Motor neuron (in vitro differentiated cells): ENCODE measurements around the gene SUSD2. TPM values are rescaled to one million over a fixed set of nuclear protein-coding genes. Genes with fewer than 3 reads are reported as not detected.
A peak's percentile ranks its signal among the peaks of the same experiment; 100 is the strongest.

Experiments used
- ATAC-seq, 8 experiments: fragments of 200-7000 bp; cut with Tn5 transposase; replicated peaks in 6 of 8; 2 replicates each; pipeline ENCODE4 v1.8.0; 2021; ENCODE audit warnings: mild to moderate bottlenecking in 8 of 8, moderate library complexity in 8 of 8
- H3K27ac ChIP-seq, 2 donors: fragments of 250-450 bp; sonication (Bioruptor Pico); 2 replicates each; pipeline ENCODE4 v1.9.0; 2021; ENCODE audit warnings: antibody characterized with exemption in 2 of 2, mild to moderate bottlenecking in 2 of 2, moderate library complexity in 1 of 2
- H3K4me1 ChIP-seq, 2 donors: fragments of 250-450 bp; sonication (Bioruptor Pico); replicated peaks in 1 of 2; 2 replicates each; pipeline ENCODE4 v1.6.1; 2021; ENCODE audit warnings: antibody characterized with exemption in 2 of 2, mild to moderate bottlenecking in 2 of 2, moderate library complexity in 1 of 2
- H3K4me3 ChIP-seq, 5 donors: fragments of 250-450 bp; sonication (Bioruptor Pico); 2 replicates each; pipeline ENCODE4 v1.9.0; 2021; ENCODE audit warnings: antibody characterized with exemption in 5 of 5, mild to moderate bottlenecking in 5 of 5, moderate library complexity in 4 of 5
- WGBS, 10 experiments: fragments of 450-650 bp; shearing (Covaris generic); methylation state at CpG; one replicate each; pipeline ENCODE4 v1.0.0; 2022; 5-methylcytosine and 5-hydroxymethylcytosine counted together
- in situ Hi-C, 9 experiments: fragments of 400-800 bp; cut with MboI; loops; one replicate each; pipeline ENCODE4 v1.15.0; 2021; ENCODE audit warnings: low sequenced_read_pairs in 9 of 9, low pct_unique_long_range_greater_than_20kb in 2 of 9; ENCODE audit not compliant: unreplicated experiment in 9 of 9
- total RNA-seq, 8 experiments: library from RNA; unstranded; fragments of 300-600 nt; gene quantifications; 2 replicates each; pipeline versions ENCODE4 v1.2.3 to v1.2.4, GENCODE V29; 2022

Gene SUSD2
- total RNA-seq, 8 experiments from 2014 or later: 0.22 to 7.6 (median 1.3) TPM

DNA sequence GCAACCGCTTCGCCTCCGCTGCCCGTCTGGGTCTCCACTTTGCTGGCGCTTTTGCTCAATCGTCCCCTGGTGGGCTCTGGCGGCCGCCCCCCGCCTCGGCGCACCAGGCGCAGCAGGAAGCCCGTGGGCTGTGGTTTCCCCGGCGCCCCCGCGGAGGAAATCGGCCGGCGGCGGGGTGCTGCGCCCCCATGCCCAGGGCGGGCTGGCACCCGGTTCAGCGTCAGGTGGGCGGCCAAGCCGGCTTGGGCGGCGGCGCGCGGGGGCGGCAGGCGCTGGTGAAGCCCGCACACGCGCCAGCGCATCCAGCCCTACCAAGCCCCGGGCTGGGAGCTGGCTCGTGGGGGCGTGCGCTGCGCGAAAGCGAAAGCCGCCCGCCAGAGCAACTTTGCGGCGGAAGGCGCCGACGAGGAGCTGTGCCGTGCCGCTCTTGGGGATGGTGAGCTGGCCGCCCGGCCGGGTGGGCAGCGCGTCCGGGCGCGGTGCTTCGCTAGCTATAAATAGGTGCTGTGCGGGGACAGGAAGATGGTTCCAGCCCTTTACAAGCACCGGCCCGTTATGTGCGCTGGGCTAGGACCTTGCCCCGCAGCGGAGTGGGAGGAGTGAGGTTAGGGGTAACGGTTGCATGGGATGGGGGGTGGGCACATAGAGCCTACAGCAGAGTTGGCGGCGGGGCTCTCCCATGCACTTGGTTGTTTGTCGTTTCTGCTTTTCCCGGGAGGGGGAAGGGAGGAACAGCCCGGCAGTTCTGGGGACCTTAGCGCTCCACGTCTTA, 25.0 kb upstream of the SUSD2 start:
- Histone ChIP-seq H3K4me3 (peak overlapping the region in 4 of 5 donors; percentile 8 to 25 (median 20)), H3K27ac (no peak overlapping the region), H3K4me1 (peaks cover 12 to 14% of the 10 kb centered on the region in 2 donors)
- peak; percentile 35 to 55 (median 46) for ATAC-seq
- in situ Hi-C loops: no loop called here
- WGBS, 10 experiments: 0 to 6% (median 0%) methylated on average over 3 to 13 of the region's 77 CpGs; no CpG with 5 or more reads in 7 of the 10 experiments

GRCh38 chr22:24156913-24157821, 24.1 kb upstream of the SUSD2 start:
- H3K27ac ChIP-seq: no peak overlapping the region

GRCh38 chr22:24157822-24158135, 23.5 kb upstream of the SUSD2 start:
- H3K4me3 ChIP-seq: no peak overlapping the region
- peaks cover 18 to 19% of the 10 kb centered on the region in 2 donors for H3K4me1 ChIP-seq
- no peak overlapping the region for H3K27ac ChIP-seq
- ATAC-seq: no peak
- in situ Hi-C loops: no loop called here
- WGBS, 10 experiments: 69 to 100% (median 90%) methylated on average over 2 of the region's 10 CpGs; no CpG with 5 or more reads in 7 of the 10 experiments

More at GRCh38 chr22:24156913-24157821, 24.1 kb upstream of the SUSD2 start:
- in situ Hi-C loops: no loop called here
- Histone ChIP-seq H3K4me1 (peaks cover 14 to 17% of the 10 kb centered on the region in 2 donors), H3K4me3 (peak overlapping the region in 2 of 5 donors; percentile 24 to 25)
- 0 to 88% (median 15%) methylated on average over 1 to 13 of the region's 23 CpGs; no CpG with 5 or more reads in 3 of the 10 experiments for WGBS, 10 experiments
- ATAC-seq: peak; percentile 74 to 85 (median 82)

GRCh38 chr22:24159650-24160049, 21.6 kb upstream of the SUSD2 start:
- in situ Hi-C loops: no loop called here
- no peak overlapping the region for H3K4me3 ChIP-seq
- ATAC-seq: no peak
- peaks cover 18 to 19% of the 10 kb centered on the region in 2 donors for H3K4me1 ChIP-seq
- no peak overlapping the region for H3K27ac ChIP-seq
- WGBS, 10 experiments: 46% methylated on average over 2 of the region's 2 CpGs; no CpG with 5 or more reads in 9 of the 10 experiments

- peaks cover 14 to 15% of the 10 kb centered on the region in 2 donors for H3K4me1 ChIP-seq
- in situ Hi-C loops: no loop called here
- ATAC-seq: no peak
- H3K27ac ChIP-seq: no peak overlapping the region
- H3K4me3 ChIP-seq: no peak overlapping the region
- WGBS, 10 experiments: 63 to 100% (median 90%) methylated on average over 1 to 3 of the region's 6 CpGs; no CpG with 5 or more reads in 6 of the 10 experiments
Measured at GRCh38 chr22:24160546-24160945, 20.7 kb upstream of the SUSD2 start.

DNA sequence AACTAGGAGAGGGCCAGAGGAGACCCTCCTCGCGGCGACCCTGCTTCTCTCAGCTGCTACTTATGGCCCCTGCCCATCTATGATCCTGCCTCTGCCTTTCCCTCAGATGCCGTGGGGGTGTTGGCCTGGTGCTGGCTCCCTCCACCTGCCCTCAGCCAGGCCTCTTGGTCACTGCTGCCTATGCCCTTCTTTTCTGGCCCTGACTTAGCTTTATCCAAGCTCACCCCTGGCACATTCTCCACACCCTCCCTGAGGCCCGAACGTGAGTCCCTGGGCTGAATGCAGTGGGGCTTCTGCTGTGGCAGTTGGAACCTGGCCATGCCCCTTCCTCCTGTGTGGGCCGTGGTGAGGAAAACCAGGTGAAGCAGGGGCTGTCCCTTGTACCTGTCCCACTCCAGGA, 19.8 kb upstream of the SUSD2 start:
- H3K4me3 ChIP-seq: no peak overlapping the region
- peaks cover 5 to 8% of the 10 kb centered on the region in 2 donors for H3K4me1 ChIP-seq
- H3K27ac ChIP-seq: no peak overlapping the region
- in situ Hi-C loops: no loop called here
- no peak for ATAC-seq
- WGBS, 10 experiments: 97% methylated on average over 6 of the region's 7 CpGs; no CpG with 5 or more reads in 9 of the 10 experiments

DNA sequence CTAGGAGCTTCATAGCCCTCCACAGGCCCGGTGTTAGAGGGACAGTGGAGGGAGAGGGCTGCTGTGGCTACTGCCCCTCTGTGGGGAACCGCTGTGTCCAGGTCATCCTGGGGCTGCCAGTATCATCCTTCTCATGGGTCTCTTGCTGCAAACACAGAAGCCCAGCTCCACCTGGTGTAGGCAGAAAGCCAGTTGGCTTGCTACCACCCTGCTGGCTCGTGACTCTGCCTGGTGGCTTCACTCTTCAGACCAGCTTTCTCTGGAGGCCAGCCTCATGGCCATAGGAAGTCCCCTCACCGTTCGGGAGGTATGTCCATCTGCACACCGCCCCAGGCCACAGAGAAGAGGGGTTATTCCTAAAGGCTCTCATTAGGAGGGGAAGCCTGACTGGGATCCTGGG, 19.4 kb upstream of the SUSD2 start:
- Histone ChIP-seq H3K27ac (no peak overlapping the region), H3K4me3 (no peak overlapping the region), H3K4me1 (peaks cover 3 to 8% of the 10 kb centered on the region in 2 donors)
- WGBS, 10 experiments: 40 to 100% (median 83%) methylated on average over 1 of the region's 6 CpGs; no CpG with 5 or more reads in 7 of the 10 experiments
- in situ Hi-C loops: no loop called here
- ATAC-seq: no peak

DNA sequence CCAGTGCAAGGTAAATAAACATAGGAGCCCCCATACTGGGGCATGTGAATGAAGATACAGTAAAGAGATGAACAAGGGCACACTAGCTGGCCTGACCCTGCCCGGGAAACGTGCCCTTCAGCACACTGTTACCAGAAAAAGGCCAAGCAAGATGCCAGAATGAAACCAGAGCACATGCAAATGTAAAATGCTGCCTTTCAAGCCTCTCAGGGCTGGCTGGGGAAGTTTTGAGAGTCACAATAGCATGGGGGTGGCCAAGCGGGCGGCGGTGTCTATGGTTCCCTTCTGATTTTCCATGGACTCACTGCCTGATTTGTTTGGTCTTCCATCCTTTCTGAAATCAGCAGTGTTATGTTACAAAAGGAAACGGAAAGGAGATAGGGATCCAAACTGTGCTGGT, 18.9 kb upstream of the SUSD2 start:
- Histone ChIP-seq H3K4me1 (peaks cover 3 to 6% of the 10 kb centered on the region in 2 donors), H3K4me3 (no peak overlapping the region), H3K27ac (no peak overlapping the region)
- in situ Hi-C loops: no loop called here
- peak; percentile 9 to 51 (median 29) for ATAC-seq
- WGBS, 10 experiments: 8 to 88% (median 68%) methylated on average over 1 to 5 of the region's 6 CpGs; no CpG with 5 or more reads in 5 of the 10 experiments

GRCh38 chr22:24164243-24164642, 17.0 kb upstream of the SUSD2 start:
- no peak for ATAC-seq
- 100% methylated on average over 1 of the region's 10 CpGs; no CpG with 5 or more reads in 8 of the 10 experiments for WGBS, 10 experiments
- H3K27ac ChIP-seq: no peak overlapping the region
- peaks cover 3 to 6% of the 10 kb centered on the region in 2 donors for H3K4me1 ChIP-seq
- no peak overlapping the region for H3K4me3 ChIP-seq
- in situ Hi-C loops: no loop called here

DNA sequence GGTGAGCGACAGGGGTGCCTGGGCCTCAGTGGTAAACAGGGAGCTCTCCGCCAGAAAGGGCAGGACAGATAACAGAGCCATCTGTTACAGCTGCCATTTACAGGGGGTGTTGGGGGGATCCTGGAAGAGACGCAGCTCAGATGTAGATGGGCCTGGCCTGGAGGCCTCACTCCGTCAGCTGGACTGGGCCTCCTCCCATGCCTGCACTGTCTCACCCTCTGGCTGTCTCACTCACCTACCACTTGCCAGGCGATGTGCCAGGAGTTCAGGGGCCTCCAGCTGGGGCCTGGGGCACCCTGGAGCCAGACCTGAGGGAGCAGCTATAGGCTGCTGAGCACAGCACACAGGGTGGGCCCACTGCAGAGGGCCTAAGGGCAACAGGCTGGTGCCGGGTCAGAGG, 16.3 kb upstream of the SUSD2 start:
- 67 to 100% (median 92%) methylated on average over 1 to 4 of the region's 6 CpGs; no CpG with 5 or more reads in 6 of the 10 experiments for WGBS, 10 experiments
- peak in 3 of 8 experiments; percentile 6 to 23 (median 22) for ATAC-seq
- in situ Hi-C loops: no loop called here
- Histone ChIP-seq H3K4me1 (peaks cover 3 to 6% of the 10 kb centered on the region in 2 donors), H3K27ac (no peak overlapping the region), H3K4me3 (no peak overlapping the region)

- Histone ChIP-seq H3K4me3 (no peak overlapping the region), H3K27ac (no peak overlapping the region), H3K4me1 (peaks cover 3 to 6% of the 10 kb centered on the region in 2 donors)
- in situ Hi-C loops: no loop called here
- peak in 3 of 8 experiments; percentile 76 to 85 (median 83) for ATAC-seq
- WGBS, 10 experiments: 0 to 100% (median 71%) methylated on average over 1 to 4 of the region's 5 CpGs; no CpG with 5 or more reads in 5 of the 10 experiments
Measured at GRCh38 chr22:24165673-24166072, 15.6 kb upstream of the SUSD2 start.

GRCh38 chr22:24166811-24167210, 14.5 kb upstream of the SUSD2 start:
- Histone ChIP-seq H3K4me1 (peaks cover 3 to 6% of the 10 kb centered on the region in 2 donors), H3K4me3 (no peak overlapping the region), H3K27ac (no peak overlapping the region)
- ATAC-seq: peak in 1 of 8 experiments; percentile 5
- in situ Hi-C loops: no loop called here
- WGBS, 10 experiments: 92 to 100% methylated on average over 1 to 2 of the region's 20 CpGs; no CpG with 5 or more reads in 8 of the 10 experiments
